Neural cell (in vitro differentiated cells): ENCODE data around the gene FGD4.

Source experiments
- EP300 ChIP-seq: fragments of 450-650 bp; conservative IDR thresholded peaks from 2 replicates; pipeline ENCODE4 v1.6.1; 2014; ENCODE audit warnings: antibody characterized with exemption, mild to moderate bottlenecking, moderate library complexity; ENCODE audit not compliant: poor library complexity, severe bottlenecking
- EZH2 ChIP-seq: fragments of 200-600, 300-800 bp; shearing (Covaris generic), sonication (generic); IDR thresholded peaks from 2 replicates; pipeline ENCODE4 v1.6.1; 2014; ENCODE audit warnings: antibody characterized with exemption, low read length, borderline replicate concordance, mild to moderate bottlenecking; ENCODE audit not compliant: insufficient read depth, poor library complexity, severe bottlenecking
- MXI1 ChIP-seq: fragments of 450-650 bp; conservative IDR thresholded peaks from 2 replicates; pipeline ENCODE4 v1.6.1; 2014; ENCODE audit warnings: antibody characterized with exemption, mild to moderate bottlenecking; ENCODE audit not compliant: poor library complexity, severe bottlenecking
- POLR2AphosphoS5 ChIP-seq: IDR thresholded peaks from 2 replicates; pipeline ENCODE4 v1.6.1; 2012
- RAD21 ChIP-seq: fragments of 450-650 bp; conservative IDR thresholded peaks from 2 replicates; pipeline ENCODE4 v1.6.1; 2014; ENCODE audit warnings: antibody characterized with exemption, mild to moderate bottlenecking, moderate library complexity
- SMC3 ChIP-seq: fragments of 450-650 bp; conservative IDR thresholded peaks from 2 replicates; pipeline ENCODE4 v1.6.1; 2014; ENCODE audit warnings: antibody characterized with exemption, mild to moderate bottlenecking, moderate library complexity; ENCODE audit not compliant: poor library complexity
- TAF1 ChIP-seq: IDR thresholded peaks from 2 replicates; pipeline ENCODE4 v1.6.1; 2012; ENCODE audit warnings: low read depth
- TF ChIP-seq, protein P1 (sequence below): fragments of 450-650 bp; IDR thresholded peaks from 2 replicates; pipeline ENCODE4 v1.5.1; 2014; ENCODE audit warnings: antibody characterized with exemption, mild to moderate bottlenecking, moderate library complexity; ENCODE audit not compliant: poor library complexity, severe bottlenecking
- TF ChIP-seq, protein P2 (sequence below): IDR thresholded peaks from 2 replicates; pipeline ENCODE4 v1.6.1; 2012; ENCODE audit warnings: borderline replicate concordance

DNA sequence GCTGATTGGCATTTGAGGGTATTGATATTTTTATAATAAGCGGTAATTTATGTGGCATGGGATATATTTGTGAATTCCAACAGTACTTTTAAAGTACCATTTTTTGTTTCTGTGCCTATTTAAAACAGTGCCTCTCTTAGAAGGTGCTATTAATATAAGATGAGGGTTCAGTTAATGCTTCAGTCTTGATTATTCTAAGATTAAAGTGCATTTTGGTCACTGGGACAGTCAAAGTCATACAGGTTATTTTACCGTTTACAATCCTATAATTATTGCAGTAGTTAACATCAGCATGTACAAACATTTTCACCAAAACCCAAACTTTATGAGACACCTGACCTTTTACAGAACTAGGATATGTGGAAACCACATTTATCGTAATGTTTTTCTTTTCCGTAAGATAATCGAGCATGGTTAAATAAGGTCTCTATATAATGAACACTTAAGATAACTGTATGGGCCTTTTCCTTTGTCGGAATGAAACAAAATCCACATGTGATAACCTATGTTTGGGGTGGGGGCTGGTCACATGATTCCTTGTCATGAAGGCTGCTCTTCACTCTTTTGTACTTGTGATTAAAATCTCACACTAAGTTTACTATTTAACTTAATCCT is 242.0 kb downstream of the FGD4 start:
- TF ChIP-seq, protein P1, sequence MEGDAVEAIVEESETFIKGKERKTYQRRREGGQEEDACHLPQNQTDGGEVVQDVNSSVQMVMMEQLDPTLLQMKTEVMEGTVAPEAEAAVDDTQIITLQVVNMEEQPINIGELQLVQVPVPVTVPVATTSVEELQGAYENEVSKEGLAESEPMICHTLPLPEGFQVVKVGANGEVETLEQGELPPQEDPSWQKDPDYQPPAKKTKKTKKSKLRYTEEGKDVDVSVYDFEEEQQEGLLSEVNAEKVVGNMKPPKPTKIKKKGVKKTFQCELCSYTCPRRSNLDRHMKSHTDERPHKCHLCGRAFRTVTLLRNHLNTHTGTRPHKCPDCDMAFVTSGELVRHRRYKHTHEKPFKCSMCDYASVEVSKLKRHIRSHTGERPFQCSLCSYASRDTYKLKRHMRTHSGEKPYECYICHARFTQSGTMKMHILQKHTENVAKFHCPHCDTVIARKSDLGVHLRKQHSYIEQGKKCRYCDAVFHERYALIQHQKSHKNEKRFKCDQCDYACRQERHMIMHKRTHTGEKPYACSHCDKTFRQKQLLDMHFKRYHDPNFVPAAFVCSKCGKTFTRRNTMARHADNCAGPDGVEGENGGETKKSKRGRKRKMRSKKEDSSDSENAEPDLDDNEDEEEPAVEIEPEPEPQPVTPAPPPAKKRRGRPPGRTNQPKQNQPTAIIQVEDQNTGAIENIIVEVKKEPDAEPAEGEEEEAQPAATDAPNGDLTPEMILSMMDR = no peak
- TF ChIP-seq POLR2AphosphoS5 (no peak), SMC3 (no peak), EZH2 (no peak), TAF1 (no peak), RAD21 (no peak), EP300 (no peak), MXI1 (no peak)
- TF ChIP-seq, protein P2, sequence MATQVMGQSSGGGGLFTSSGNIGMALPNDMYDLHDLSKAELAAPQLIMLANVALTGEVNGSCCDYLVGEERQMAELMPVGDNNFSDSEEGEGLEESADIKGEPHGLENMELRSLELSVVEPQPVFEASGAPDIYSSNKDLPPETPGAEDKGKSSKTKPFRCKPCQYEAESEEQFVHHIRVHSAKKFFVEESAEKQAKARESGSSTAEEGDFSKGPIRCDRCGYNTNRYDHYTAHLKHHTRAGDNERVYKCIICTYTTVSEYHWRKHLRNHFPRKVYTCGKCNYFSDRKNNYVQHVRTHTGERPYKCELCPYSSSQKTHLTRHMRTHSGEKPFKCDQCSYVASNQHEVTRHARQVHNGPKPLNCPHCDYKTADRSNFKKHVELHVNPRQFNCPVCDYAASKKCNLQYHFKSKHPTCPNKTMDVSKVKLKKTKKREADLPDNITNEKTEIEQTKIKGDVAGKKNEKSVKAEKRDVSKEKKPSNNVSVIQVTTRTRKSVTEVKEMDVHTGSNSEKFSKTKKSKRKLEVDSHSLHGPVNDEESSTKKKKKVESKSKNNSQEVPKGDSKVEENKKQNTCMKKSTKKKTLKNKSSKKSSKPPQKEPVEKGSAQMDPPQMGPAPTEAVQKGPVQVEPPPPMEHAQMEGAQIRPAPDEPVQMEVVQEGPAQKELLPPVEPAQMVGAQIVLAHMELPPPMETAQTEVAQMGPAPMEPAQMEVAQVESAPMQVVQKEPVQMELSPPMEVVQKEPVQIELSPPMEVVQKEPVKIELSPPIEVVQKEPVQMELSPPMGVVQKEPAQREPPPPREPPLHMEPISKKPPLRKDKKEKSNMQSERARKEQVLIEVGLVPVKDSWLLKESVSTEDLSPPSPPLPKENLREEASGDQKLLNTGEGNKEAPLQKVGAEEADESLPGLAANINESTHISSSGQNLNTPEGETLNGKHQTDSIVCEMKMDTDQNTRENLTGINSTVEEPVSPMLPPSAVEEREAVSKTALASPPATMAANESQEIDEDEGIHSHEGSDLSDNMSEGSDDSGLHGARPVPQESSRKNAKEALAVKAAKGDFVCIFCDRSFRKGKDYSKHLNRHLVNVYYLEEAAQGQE = no peak
